GM23338 (cell line): ENCODE data around the gene LENG9. TPM values are rescaled to one million over a fixed set of nuclear protein-coding genes. Genes with fewer than 3 reads are reported as not detected.

Experiments used
- ATAC-seq: fragments of 200-7000 bp; cut with Tn5 transposase; 3 replicates; pipeline ENCODE4 v1.9.1; 2020
- DNase-seq: peaks from one replicate; pipeline ENCODE4 v3.0.0-alpha.2; 2015; ENCODE audit warnings: low spot score
- H2AFZ ChIP-seq: fragments of 200-600 bp; sonication (generic); 2 replicates; pipeline ENCODE4 v1.8.0; 2016; ENCODE audit warnings: antibody characterized with exemption, mild to moderate bottlenecking, moderate library complexity
- H3F3A ChIP-seq: fragments of 200-600 bp; sonication (generic); replicated peaks from 2 replicates; pipeline ENCODE4 v1.8.0; 2017; ENCODE audit warnings: antibody characterized with exemption, mixed run types, low read depth
- H3K27ac ChIP-seq: fragments of 200-600 bp; sonication (generic); 2 replicates; pipeline ENCODE4 v1.6.1; 2016; ENCODE audit warnings: low read depth
- H3K27me3 ChIP-seq: fragments of 200-600 bp; sonication (generic); 2 replicates; pipeline ENCODE4 v1.8.0; 2016; ENCODE audit warnings: mild to moderate bottlenecking, mixed run types, moderate library complexity; ENCODE audit not compliant: insufficient read depth
- H3K36me3 ChIP-seq: fragments of 200-600 bp; sonication (generic); 2 replicates; pipeline ENCODE4 v1.8.0; 2016; ENCODE audit warnings: mild to moderate bottlenecking; ENCODE audit not compliant: insufficient read depth
- H3K4me1 ChIP-seq: fragments of 200-600 bp; sonication (generic); 2 replicates; pipeline ENCODE4 v1.8.0; 2016; ENCODE audit warnings: mild to moderate bottlenecking, moderate library complexity; ENCODE audit not compliant: insufficient read depth
- H3K4me2 ChIP-seq: fragments of 200-600 bp; sonication (generic); 2 replicates; pipeline ENCODE4 v1.7.1; 2017; ENCODE audit warnings: mixed run types
- H3K4me3 ChIP-seq: fragments of 200-600 bp; sonication (generic); 2 replicates; pipeline ENCODE4 v1.6.1; 2016; ENCODE audit warnings: mixed run types
- H3K79me2 ChIP-seq: fragments of 200-600 bp; sonication (generic); replicated peaks from 2 replicates; pipeline ENCODE4 v1.8.0; 2017; ENCODE audit warnings: mild to moderate bottlenecking; ENCODE audit not compliant: insufficient read depth
- H3K9me2 ChIP-seq: fragments of 200-600 bp; sonication (generic); 2 replicates; pipeline ENCODE4 v1.8.0; 2017; ENCODE audit not compliant: insufficient read depth
- H4K20me1 ChIP-seq: fragments of 200-600 bp; sonication (generic); replicated peaks from 2 replicates; pipeline ENCODE4 v1.8.0; 2017; ENCODE audit warnings: mild to moderate bottlenecking; ENCODE audit not compliant: insufficient read depth
- H3K27ac Mint-ChIP-seq: 2 replicates; pipeline ENCODE4 v1.8.0; 2020; ENCODE audit warnings: inconsistent platforms, mild to moderate bottlenecking, moderate library complexity, mixed read lengths
- H3K27me3 Mint-ChIP-seq: 3 replicates; pipeline ENCODE4 v1.8.0; 2022; ENCODE audit warnings: low read depth, mild to moderate bottlenecking, moderate library complexity, mixed read lengths, inconsistent platforms; ENCODE audit not compliant: insufficient read depth, poor library complexity
- H3K36me3 Mint-ChIP-seq: 3 replicates; pipeline ENCODE4 v1.8.0; 2021; ENCODE audit warnings: low read depth, mild to moderate bottlenecking, inconsistent platforms, moderate library complexity, mixed read lengths
- H3K4me1 Mint-ChIP-seq: 3 replicates; pipeline ENCODE4 v1.8.0; 2020; ENCODE audit warnings: mild to moderate bottlenecking, inconsistent platforms, mixed read lengths
- H3K4me3 Mint-ChIP-seq: 3 replicates; pipeline ENCODE4 v1.8.0; 2021; ENCODE audit warnings: moderate library complexity, mild to moderate bottlenecking, inconsistent platforms, mixed read lengths
- H3K9me3 Mint-ChIP-seq: 3 replicates; pipeline ENCODE4 v1.8.0; 2020; ENCODE audit warnings: moderate library complexity, mild to moderate bottlenecking, inconsistent platforms, mixed read lengths
- CTCF ChIP-seq, 2 experiments: fragments of 200-600 bp in 1 of 2; sonication (generic) in 1 of 2; conservative IDR thresholded peaks; 2 replicates each; pipeline versions ENCODE4 v1.5.1 to v1.6.1; 2016 to 2017; ENCODE audit warnings: antibody characterized with exemption in 2 of 2, low read depth in 2 of 2, mild to moderate bottlenecking in 2 of 2, moderate library complexity in 1 of 2
- EZH2 ChIP-seq: fragments of 200-600 bp; sonication (generic); IDR thresholded peaks from one replicate; pipeline ENCODE4 v1.8.0; 2017; ENCODE audit warnings: antibody characterized with exemption, mild to moderate bottlenecking, low read depth; ENCODE audit not compliant: unreplicated experiment
- EZH2phosphoT487 ChIP-seq: fragments of 200-600 bp; sonication (generic); IDR thresholded peaks from one replicate; pipeline ENCODE4 v1.8.1; 2018; ENCODE audit warnings: antibody characterized with exemption; ENCODE audit not compliant: unreplicated experiment
- JUNB ChIP-seq: IDR thresholded peaks from one replicate; pipeline ENCODE4 v1.6.1; 2016; ENCODE audit warnings: antibody characterized with exemption; ENCODE audit not compliant: unreplicated experiment
- NANOG ChIP-seq: IDR thresholded peaks from 2 replicates; pipeline ENCODE4 v1.6.1; 2016; ENCODE audit warnings: antibody characterized with exemption, borderline replicate concordance
- POLR2AphosphoS5 ChIP-seq: IDR thresholded peaks from 2 replicates; pipeline ENCODE4 v1.6.1; 2016; ENCODE audit warnings: antibody characterized with exemption, low read depth
- ZNF114 ChIP-seq: fragments of 250-450 bp; sonication (Bioruptor Pico); IDR thresholded peaks from 2 replicates; pipeline ENCODE4 v1.5.0; 2020; ENCODE audit warnings: mild to moderate bottlenecking, moderate library complexity
- ZNF331 ChIP-seq: fragments of 250-450 bp; sonication (Bioruptor Pico); IDR thresholded peaks from 2 replicates; pipeline ENCODE4 v1.5.0; 2020; ENCODE audit warnings: low read depth, mild to moderate bottlenecking, moderate library complexity
- ZNF462 ChIP-seq: fragments of 250-450 bp; sonication (Bioruptor Pico); IDR thresholded peaks from 2 replicates; pipeline ENCODE4 v1.5.0; 2020; ENCODE audit warnings: mild to moderate bottlenecking, moderate library complexity
- polyA plus RNA-seq: library from polyadenylated mRNA; unstranded; fragments of >200 nt; fragmentation: Nextera tagmentation; extraction: Ambion mirVana; gene quantifications from 2 replicates; pipeline ENCODE4 v1.2.1, GENCODE V29; 2016
- total RNA-seq: library from RNA; depleted of rRNA; stranded (reverse); fragments of >200 nt; shearing (Covaris generic); gene quantifications from 2 replicates; pipeline ENCODE4 v1.2.3, GENCODE V29; 2014
- TF ChIP-seq, protein P1 (sequence below): IDR thresholded peaks from 2 replicates; pipeline ENCODE4 v1.6.1; 2016; ENCODE audit warnings: antibody characterized with exemption

The LENG9 gene
- total and polyA plus RNA-seq, 2 experiments from 2014 or later, result 0.26 to 6.4 TPM

DNA sequence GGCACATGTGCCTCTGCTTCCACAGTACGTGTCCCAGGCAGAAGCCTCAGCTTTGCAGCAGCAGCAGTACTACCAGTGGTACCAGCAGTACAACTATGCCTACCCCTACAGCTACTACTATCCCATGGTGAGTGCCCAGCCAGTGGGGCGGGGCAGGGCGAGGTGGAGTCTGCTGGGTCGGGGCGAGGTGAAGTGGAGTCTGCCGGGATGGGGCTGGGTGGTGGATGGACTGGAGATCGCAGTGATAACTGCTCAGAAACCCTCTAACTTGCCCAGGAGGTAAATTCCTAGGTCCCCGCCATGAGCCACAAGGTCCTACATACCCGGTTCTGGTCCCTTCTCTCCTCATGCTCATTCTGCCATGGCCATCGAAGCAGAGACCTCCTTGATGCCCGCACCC is 11.0 kb downstream of the LENG9 start:
- no peak overlapping the region for H2AFZ ChIP-seq
- DNase-seq (no peak), ATAC-seq (no peak)
- TF ChIP-seq, protein P1, sequence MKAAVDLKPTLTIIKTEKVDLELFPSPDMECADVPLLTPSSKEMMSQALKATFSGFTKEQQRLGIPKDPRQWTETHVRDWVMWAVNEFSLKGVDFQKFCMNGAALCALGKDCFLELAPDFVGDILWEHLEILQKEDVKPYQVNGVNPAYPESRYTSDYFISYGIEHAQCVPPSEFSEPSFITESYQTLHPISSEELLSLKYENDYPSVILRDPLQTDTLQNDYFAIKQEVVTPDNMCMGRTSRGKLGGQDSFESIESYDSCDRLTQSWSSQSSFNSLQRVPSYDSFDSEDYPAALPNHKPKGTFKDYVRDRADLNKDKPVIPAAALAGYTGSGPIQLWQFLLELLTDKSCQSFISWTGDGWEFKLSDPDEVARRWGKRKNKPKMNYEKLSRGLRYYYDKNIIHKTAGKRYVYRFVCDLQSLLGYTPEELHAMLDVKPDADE, result no peak
- TF ChIP-seq ZNF114 (CRISPR knock-in tag), result no peak
- peaks cover 68% of the 10 kb centered on the region for H3K36me3 Mint-ChIP-seq
- peaks cover 51% of the 10 kb centered on the region for H3K79me2 ChIP-seq
- H3K4me2 ChIP-seq, result no peak overlapping the region
- H3K27ac ChIP-seq, result no peak overlapping the region
- H3F3A ChIP-seq, result no peaks in the 10 kb centered on the region
- no peak overlapping the region for H3K4me3 ChIP-seq
- peaks cover 29% of the 10 kb centered on the region for H4K20me1 ChIP-seq
- H3K36me3 ChIP-seq, result peaks cover 38% of the 10 kb centered on the region
- H3K27ac Mint-ChIP-seq, result no peak overlapping the region
- peaks cover 9% of the 10 kb centered on the region for H3K4me1 ChIP-seq
- H3K27me3 Mint-ChIP-seq, result peaks cover 17% of the 10 kb centered on the region
- H3K9me2 ChIP-seq, result no peaks in the 10 kb centered on the region
- H3K9me3 Mint-ChIP-seq, result peaks cover 12% of the 10 kb centered on the region
- no peaks in the 10 kb centered on the region for H3K27me3 ChIP-seq
- peaks cover 16% of the 10 kb centered on the region for H3K4me1 Mint-ChIP-seq
- H3K4me3 Mint-ChIP-seq, result no peak overlapping the region

DNA sequence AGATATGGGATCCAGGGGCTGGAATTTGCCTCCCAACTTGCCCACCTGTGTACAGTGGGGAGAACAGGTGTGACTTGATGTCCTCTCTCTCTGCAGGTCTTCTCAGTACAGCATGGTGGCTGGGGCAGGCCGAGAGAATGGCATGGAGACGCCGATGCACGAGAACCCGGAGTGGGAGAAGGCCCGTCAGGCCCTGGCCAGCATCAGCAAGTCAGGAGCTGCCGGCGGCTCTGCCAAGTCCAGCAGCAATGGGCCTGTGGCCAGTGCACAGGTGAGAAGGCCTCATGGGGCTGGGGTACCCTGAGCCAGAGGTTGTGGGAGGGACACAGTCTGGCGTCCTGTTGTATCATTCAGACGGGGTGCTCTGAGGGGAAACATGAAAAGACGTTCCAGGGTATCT is 11.6 kb downstream of the LENG9 start:
- Histone ChIP-seq H3K4me1 (peaks cover 9% of the 10 kb centered on the region), H3K9me2 (no peaks in the 10 kb centered on the region), H3K27ac (no peak overlapping the region), H3K4me3 (no peak overlapping the region), H3K27me3 (no peaks in the 10 kb centered on the region), H3K4me2 (no peak overlapping the region), H3F3A (no peaks in the 10 kb centered on the region), H3K79me2 (peaks cover 57% of the 10 kb centered on the region), H4K20me1 (peaks cover 33% of the 10 kb centered on the region), H3K36me3 (peaks cover 32% of the 10 kb centered on the region), H2AFZ (no peak overlapping the region)
- Mint-ChIP-seq H3K27ac (no peak overlapping the region), H3K27me3 (peaks cover 15% of the 10 kb centered on the region), H3K4me3 (no peak overlapping the region), H3K36me3 (peaks cover 62% of the 10 kb centered on the region), H3K9me3 (peaks cover 12% of the 10 kb centered on the region), H3K4me1 (peaks cover 18% of the 10 kb centered on the region)
- ATAC-seq, result no peak
- no peak for DNase-seq
- TF ChIP-seq EZH2, result no peak
- TF ChIP-seq JUNB, result no peak
- TF ChIP-seq POLR2AphosphoS5, result no peak
- TF ChIP-seq NANOG, result no peak
- TF ChIP-seq ZNF114 (CRISPR knock-in tag), result no peak
- TF ChIP-seq ZNF462 (CRISPR knock-in tag), result no peak
- TF ChIP-seq ZNF331 (CRISPR knock-in tag), result no peak
- TF ChIP-seq, protein P1, result no peak
- TF ChIP-seq CTCF (conservative IDR thresholded peaks at IDR 0.05; ENCODE audit: low read depth in 2 of 2), result no peak
- TF ChIP-seq EZH2phosphoT487, result no peak
